A172 (cell line): ENCODE results near the gene RANGRF. TPM values are rescaled to one million over a fixed set of nuclear protein-coding genes. Genes with fewer than 3 reads are reported as not detected.
A peak's percentile ranks its signal among the peaks of the same experiment; 100 is the strongest.

Experiments
- DNase-seq: peaks from one replicate; pipeline ENCODE4 v3.0.0-alpha.2; 2015; ENCODE audit warnings: low spot score
- total RNA-seq: library from RNA; depleted of rRNA; stranded (reverse); fragments of >200 nt; shearing (Covaris generic); gene quantifications from 2 replicates; pipeline ENCODE4 v1.2.3, GENCODE V29; 2014

RANGRF gene
- total RNA-seq, 1 experiment from 2014 or later, result 17.4 TPM

DNA sequence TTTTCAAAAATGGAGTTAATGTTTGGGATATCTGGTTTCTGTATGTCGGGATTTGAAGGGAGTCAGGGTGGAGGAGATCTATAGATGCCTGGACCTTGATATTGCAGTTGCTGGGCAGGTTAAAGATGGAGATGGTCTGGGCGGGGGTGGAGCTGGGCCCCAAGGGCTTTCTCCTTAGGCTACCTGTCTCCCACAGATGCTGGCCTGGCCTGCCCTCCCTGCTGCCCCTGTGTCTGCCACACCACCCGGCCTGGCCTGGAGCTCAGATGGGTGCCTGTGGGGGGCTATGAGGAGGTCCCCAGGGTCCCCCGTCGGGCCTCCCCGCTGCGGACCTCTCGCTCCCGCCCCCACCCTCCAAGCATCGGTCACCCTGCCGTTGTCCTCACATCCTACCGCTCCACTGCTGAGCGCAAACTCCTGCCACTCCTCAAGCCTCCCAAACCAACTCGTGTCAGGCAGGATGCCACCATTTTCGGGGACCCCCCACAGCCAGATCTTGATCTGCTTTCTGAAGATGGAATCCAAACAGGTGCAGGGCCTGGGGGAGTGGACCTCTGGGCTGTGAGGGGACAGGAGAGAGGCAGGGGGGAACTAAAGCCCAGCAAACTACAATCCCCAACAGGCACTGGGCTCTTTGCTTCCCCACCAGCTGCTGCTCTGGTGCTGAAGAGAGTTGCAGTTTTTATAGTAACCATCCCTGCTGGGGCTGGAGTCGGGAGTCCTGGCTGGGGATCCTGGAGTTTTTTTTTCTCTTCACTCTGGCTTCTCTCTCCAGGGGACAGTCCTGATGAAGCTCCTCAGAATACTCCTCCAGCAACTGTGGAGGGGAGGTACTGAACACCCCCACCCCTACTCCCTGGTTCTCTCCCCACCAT is 24.5 kb downstream of the RANGRF start:
- no peak for DNase-seq

DNA sequence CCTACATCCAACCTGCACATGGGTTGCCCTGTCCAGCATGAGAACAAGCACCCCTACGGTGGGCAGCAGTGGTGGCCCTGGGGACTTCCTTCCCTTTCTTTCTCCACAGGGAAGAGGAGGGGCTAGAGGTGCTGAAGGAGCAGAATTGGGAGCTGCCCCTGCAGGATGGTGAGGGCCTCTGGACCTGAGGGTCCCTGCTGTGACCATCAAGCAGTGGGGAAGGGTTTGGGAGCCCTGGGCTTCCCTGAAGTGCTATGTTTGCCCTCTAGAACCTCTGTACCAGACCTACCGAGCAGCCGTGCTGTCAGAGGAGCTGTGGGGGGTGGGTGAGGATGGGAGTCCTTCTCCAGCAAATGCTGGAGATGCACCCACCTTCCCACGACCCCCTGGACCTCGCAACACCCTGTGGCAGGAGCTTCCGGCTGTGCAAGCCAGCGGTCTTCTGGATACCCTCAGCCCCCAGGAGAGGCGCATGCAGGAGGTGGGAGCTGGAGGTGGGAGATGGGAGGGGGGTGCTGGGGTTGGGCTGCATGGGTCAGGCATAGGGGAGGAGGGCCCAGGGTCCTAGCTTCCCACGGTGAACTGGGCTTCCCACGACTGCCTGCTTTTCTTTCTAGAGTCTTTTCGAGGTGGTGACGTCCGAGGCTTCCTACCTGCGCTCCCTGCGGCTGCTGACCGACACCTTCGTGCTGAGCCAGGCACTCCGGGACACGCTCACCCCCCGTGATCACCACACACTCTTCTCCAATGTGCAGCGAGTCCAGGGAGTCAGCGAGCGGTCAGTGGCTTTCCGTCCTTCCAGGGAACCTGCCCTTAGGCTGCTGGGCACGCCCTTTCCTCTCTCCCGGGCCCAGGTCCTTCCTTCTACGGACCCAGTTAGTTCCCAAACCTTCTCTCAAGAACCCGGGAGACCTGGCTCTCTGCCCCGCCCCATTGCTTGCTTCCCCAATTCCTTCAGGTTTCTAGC is 26.6 kb downstream of the RANGRF start:
- no peak for DNase-seq

DNA sequence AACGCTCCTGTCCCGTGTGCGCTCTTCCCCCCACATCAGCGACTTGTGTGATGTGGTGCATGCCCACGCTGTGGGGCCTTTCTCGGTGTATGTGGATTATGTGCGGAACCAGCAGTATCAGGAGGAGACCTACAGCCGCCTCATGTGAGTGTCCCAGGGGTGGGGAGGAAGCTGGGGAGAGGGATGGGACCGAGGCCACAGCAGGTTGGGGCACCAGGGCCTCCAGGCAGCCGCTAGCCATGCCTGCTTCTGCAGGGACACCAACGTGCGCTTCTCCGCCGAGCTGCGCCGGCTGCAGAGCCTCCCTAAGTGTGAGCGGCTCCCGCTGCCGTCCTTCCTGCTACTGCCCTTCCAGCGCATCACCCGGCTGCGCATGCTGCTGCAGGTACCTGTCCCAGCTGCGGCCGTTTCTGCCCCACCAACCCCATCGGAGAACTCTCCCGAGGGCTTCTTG is 27.3 kb downstream of the RANGRF start:
- no peak for DNase-seq

DNA sequence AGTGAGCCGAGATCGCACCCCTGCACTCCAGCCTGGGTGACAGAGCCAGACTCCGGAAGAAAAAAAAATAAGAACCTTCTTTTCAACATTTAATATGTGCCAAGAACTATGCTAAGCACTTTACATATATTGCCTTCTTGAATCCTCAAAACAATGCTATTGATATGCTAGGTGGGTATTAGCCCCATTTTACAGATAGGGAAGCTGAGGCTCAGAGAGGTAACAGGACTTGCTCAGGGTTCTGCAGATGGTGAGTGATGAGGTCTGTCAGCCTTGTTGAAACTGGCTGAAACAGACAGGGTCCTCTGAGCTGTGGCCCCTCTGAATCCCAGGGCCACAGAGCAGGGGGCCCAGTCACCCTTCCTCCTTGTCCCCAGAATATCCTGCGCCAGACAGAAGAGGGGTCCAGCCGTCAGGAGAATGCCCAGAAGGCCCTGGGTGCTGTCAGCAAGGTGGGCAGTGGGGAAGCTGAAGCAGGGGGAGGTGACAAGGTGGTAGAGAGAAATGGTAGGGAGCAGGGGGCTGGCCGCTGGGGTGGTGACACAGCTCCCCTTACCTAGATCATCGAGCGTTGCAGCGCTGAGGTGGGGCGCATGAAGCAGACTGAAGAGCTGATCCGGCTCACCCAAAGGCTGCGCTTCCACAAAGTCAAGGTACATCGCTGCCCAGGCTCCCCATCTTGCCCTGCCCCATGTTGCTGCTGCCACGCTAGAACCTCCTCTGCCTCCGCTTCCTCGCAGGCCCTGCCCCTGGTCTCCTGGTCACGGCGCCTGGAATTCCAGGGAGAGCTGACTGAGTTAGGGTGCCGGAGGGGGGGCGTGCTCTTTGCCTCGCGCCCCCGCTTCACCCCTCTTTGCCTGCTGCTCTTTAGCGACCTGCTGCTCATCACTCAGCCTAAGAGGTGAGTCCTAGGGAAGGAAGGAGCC is 29.8 kb downstream of the RANGRF start:
- no peak for DNase-seq

DNA sequence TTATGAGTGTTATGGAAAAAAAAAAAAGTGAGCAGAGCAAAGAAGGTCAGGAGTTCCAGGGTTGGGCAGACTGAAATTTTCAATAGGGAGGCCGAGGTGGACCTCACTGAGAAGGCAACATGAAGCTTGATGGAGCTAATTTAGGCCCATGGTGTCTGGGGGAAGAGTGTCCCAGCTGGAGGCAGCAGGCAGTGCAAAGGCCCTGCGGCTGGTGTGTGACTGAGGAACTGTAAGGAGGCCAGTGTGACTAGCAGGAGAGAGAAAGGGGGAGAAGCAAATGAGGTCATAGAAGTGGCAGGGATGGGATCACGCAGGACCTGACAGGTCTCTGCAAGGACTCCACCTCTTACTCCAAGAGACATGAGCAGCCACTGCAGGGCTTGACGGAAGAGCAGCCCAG is 31.8 kb downstream of the RANGRF start:
- no peak for DNase-seq

DNA sequence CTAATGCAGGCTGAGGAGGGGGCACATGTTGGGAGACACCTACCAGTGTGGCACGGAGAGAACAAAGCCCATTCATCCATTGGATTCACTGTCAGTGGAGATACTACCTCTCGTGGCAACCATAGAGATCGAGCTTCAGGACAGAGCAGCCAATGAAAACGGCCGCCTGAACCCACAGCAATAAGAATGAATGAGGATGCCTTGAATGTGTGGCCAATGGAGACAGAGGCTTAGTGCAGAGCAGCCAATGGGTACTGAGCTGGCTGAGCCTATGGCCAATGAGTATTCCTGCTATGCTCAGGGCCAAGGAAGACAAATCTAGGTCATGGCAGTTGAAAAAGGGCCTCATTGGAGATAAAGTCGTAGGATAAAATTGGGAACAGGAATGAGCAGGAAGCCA is 32.5 kb downstream of the RANGRF start:
- peak; percentile 18 for DNase-seq

DNA sequence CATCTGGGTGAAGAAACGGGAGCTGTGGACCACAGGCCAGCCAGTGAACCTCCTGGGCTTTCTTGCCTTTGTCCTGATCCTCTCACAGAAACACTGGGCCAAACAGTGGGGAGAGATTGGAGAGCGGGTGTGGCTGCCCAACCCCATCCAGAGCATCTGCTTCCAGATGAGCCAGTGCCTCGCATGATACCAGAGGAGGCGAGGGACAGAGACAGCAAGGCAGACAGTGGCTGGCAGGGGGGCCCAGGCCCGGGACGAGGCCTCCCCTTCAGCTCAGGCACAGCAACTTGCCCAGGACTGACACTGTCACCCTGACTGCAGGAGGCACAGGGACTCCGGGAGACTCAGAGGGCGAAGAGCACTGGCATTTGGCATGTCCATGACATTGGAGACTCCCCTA is 33.6 kb downstream of the RANGRF start:
- DNase-seq, result no peak

DNA sequence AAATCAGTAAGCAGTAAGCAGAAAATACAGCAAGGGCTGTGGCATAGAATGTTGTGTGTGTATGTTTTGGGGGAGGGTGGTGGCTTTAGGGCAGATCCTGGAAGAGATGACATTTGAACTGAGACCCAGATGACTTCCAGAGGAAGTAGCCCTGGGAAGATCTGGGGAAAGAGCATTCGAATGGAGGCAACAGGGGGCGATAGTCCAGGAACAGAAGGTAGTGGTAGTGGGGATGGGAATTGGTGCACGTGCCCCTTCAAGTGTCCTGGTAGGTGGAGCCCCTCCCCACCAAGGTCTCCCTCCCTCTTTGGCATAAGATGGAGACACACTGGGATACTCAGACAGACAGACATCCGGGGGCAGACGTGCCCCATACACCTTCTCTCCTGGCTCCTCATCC is 35.7 kb downstream of the RANGRF start:
- no peak for DNase-seq

DNA sequence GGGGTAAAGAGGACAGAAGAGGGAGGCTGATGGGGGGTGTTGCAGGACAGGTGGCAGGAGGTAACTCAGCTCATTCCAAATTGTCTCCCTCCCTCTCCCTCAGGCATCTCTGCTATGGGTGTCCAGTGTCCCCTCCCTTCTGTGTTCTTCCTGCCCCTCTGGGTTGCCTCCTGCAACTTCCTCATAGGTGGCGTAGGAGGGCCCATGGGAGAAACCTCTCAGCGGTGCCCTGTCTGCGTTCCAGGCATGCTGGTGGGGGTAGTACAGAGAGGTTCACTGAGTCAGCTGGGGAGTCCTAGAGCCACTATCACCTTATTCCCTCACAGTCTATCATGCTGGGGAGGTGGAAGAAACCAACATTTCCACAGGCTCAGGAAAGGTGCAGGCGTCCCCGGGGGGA is 36.5 kb downstream of the RANGRF start:
- no peak for DNase-seq

DNA sequence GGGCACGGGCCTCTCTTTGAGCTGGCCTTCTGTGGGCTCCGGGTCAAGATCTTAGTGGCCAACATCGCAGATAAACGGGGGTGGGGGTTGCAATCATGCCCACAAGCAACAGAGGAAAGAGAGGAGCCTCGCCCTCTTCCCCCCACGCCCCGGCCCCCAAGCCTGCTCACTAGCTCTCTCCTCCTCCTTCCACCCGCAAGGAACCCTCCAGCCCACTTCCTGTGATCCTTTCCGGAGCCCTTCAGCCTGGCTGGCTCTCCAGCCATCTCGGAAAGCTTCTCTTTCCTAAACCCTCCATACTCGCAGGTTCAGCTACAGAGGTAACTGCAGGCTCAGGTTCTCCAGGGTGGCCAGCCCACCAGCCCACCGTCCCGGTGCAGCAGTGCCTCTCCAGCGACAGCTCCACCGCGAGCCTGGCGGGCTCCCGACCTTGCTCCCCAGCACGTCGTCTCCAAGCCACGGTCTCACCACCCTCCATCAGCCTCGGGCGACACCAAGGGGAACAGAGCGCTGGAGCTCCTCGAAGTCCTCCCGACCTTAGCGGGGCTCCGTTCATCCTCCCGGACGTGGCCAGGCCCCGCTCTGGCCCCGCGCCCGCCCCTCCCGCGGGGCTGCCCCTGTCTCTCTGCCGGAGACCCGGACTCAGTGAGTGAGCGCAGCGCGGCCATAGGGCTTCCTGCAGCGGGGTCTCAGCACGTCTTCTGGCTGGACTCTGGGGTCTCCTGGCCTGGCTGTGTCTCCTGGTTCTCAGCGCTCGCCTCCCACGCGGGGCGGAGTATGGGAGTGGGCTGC is 38.2 kb downstream of the RANGRF start:
- DNase-seq, result no peak

DNA sequence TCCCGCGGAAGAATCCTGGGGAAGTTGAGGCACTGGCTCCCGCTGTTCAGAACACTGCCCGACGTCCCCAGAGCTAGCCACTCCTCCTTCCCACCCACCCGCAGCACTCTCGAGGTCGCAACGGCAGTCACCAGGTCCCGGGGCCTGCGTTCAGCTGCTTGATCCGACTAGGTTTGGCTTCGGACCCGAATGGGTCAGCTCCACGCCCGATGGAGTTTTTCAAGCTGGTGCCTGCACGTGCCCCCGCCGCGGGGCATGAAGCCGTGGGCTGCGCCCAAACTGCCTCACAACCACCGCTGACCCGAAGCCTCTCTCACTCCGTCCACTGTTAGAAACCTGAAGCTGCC is 38.8 kb downstream of the RANGRF start:
- DNase-seq, result no peak

DNA sequence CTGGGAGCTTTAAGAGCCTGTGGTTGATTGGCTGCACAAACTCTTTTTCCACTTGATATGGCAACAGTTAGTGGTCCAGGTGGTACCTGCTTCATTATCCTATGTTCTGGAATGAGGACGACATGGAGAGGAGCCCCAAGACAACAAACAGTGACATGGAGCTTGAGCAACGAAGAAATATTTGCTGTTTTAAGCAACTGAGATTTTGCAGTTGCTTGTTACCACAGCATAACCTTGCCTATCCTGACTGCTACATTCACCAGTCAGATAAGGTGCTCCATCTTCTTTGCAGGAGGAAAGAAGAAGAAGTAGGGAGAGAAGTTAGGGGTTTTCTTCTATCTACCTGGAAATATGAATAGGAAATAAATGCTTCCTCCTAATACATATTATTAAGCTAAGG is 43.7 kb downstream of the RANGRF start:
- DNase-seq, result no peak

DNA sequence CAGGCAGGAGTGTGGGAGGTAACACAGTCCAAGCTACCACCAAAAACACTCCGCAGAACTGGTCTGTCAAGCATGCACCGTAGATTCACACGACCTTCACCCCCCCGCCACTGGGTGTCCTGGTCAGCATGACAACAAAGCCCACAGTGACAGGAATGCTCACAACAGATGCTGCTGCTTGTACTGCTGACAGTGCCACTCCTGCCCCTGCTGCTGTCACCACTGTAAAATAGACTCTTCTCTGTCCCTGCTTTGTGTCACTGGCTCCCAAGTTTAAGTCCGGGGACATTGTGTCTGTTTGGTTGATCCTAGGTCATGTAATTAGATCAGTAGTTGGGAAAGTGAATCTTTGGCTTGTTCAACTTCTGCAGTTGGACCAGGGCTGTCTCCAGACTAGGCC is 44.2 kb downstream of the RANGRF start:
- no peak for DNase-seq

DNA sequence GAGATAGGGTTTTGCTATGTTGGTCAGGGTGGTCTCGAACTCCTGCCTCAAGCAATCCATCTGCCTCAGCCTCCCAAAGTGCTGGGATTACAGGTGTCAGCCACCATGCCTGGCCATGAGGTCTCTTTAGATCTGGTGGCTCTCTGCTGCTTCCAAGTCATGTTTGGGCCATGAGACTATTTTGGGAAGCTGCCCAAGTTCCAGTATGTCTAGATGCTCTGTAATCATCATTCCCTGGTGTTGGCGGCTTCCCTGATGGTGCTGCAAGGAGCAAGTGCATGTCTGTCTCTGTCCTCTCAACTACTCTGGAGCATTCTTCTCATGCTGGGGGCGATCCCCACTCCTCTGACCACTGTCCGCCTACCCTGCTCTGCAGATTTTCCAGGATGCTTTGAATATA is 44.8 kb downstream of the RANGRF start:
- no peak for DNase-seq

DNA sequence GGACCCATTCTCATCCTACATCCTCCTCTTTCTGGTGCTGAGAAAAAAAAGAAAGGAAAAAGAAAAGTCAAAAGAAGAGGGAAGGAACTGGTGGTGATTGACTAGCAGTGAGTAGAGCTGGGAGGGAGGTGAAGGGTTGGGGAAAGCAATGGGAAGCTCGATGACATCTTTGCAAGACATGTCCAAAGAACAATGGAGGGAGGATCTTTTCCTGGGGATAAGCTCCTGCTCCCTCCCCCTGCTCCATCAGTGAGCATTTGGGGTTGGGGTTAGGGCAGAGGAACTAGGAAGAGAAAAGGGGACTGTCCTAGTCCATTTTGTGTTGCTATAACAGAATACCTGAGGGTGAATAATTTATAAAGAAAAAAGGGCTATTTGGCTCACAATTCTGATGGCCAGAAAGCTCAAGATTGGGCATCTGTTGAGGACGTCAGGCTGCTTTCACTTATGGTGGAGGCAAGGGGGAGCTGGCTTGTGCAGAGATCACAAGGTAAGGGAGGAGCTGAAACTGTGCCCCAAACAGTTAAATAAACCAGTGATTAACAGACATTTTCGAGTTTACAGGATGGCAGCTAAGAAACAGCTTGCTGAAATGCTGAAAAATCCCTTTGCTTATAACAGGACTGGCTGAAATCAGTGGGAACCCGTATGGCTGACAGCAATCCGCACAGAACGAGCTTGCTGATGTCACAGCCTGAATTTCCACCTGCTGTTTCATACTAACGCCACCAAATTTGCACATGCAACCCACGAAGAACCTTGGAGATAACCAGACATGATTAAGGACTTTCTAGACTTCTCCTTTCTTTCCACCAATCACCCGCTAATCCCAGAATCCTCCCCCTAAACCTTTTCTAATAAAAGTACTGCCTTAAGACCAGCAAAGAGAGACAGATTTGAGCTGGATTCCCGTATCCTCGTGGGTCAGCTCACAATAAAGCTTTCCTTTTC is 49.6 kb downstream of the RANGRF start:
- DNase-seq, result no peak

DNA sequence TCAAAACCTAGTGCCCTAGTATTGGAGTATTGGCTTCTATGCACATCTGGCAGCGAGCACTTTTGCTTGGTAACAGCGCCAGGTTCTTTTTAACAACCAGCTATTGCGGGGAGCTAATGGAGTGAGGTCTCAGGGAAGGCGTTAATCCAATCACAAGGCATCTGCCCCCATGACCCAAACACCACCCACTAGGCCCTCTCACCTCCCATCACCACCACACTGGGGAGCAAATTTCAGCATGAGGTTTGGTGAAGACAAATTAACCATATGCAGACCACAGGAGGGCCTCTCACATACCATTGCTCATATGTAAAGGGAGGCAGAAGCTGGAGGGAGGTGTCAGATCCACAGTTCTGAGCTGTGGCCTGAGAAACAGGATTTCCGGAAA is 50.3 kb downstream of the RANGRF start:
- DNase-seq, result no peak

DNA sequence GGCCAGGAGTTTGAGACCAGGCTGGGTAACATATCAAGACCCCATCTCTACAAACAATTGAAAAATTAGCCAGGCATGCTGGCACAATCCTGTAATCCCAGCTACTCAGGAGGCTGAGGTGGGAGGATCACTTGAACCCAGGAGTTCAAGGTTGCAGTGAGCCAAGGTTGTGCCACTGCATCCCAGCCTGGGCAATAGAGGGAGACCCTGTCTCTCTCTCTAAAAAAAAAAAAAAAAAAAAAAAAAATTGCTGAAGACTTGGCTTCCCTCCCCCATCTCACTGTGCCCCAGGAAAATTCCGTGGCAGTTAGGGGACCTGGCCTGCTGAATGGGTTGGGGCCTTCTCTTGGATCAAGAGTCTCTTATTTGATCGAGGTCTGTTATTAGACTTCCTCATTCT is 51.1 kb downstream of the RANGRF start, which contains the start of gene ODF4:
ODF4 (plus strand) TSS at position 301 of the 400 bp plus-strand sequence. CDS start 212 bp downstream, outside the sequence.
- DNase-seq, result no peak
